Astrocyte of the spinal cord (primary cell): ENCODE measurements around the gene FIGLA.

Source experiments
- DNase-seq: peaks from one replicate; pipeline ENCODE4 v3.0.0; 2011; ENCODE audit warnings: low read depth, low spot score
- H3K4me3 ChIP-seq: 2 replicates; pipeline ENCODE4 v1.5.1; 2011; ENCODE audit warnings: low read depth, mild to moderate bottlenecking, low read length, moderate library complexity
- in situ Hi-C: cut with HindIII; loops from 2 replicates; pipeline ENCODE4 v1.10.0; 2017; ENCODE audit warnings: low sequenced_read_pairs
- TF ChIP-seq, protein P1 (sequence below): IDR thresholded peaks from 2 replicates; pipeline ENCODE4 v1.5.1; 2012; ENCODE audit warnings: low read depth, mild to moderate bottlenecking, low read length, inconsistent platforms

FIGLA gene

DNA sequence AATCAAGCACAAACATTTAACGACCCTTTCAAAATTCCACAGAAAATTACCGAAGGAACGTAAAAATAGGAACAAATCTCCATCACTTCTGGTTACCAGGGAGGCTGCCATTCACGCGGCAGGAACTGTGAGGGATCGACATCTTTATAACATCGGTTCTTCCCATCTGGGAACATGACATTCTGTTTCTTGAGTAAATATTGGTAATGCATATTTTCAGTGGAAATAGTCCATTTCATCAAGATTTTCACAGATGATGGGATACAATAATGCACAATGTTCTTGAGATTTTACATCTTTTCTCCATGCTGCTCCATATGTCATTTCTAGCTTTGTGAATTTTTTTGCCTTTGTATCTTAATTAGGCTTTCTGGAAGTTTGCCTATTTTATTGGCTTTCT is 32.5 kb downstream of the FIGLA start:
- TF ChIP-seq, protein P1, sequence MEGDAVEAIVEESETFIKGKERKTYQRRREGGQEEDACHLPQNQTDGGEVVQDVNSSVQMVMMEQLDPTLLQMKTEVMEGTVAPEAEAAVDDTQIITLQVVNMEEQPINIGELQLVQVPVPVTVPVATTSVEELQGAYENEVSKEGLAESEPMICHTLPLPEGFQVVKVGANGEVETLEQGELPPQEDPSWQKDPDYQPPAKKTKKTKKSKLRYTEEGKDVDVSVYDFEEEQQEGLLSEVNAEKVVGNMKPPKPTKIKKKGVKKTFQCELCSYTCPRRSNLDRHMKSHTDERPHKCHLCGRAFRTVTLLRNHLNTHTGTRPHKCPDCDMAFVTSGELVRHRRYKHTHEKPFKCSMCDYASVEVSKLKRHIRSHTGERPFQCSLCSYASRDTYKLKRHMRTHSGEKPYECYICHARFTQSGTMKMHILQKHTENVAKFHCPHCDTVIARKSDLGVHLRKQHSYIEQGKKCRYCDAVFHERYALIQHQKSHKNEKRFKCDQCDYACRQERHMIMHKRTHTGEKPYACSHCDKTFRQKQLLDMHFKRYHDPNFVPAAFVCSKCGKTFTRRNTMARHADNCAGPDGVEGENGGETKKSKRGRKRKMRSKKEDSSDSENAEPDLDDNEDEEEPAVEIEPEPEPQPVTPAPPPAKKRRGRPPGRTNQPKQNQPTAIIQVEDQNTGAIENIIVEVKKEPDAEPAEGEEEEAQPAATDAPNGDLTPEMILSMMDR: no peak
- no peak overlapping the region for H3K4me3 ChIP-seq
- in situ Hi-C loops: no loop called here
- DNase-seq: no peak

DNA sequence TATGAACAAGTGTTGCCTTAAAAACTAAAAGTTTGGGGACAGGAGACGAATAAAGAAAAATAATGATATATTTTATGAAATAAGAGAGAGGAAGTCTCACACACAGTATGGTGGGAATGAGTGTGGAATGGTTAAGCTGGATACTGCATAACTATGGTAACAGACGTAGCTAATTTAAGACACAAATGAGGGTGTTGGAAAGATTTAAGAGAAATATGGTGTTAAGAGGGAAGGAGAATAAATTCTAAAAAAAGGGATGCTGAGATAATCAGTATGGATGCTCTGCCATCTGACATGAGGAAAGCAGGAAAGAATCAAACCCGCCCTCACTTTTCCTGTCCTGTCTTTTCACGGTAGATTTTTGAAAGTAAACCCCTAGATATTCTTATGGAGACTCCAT is 33.1 kb downstream of the FIGLA start:
- DNase-seq: no peak
- no peak overlapping the region for H3K4me3 ChIP-seq
- in situ Hi-C loops: no loop called here
- TF ChIP-seq, protein P1: no peak

DNA sequence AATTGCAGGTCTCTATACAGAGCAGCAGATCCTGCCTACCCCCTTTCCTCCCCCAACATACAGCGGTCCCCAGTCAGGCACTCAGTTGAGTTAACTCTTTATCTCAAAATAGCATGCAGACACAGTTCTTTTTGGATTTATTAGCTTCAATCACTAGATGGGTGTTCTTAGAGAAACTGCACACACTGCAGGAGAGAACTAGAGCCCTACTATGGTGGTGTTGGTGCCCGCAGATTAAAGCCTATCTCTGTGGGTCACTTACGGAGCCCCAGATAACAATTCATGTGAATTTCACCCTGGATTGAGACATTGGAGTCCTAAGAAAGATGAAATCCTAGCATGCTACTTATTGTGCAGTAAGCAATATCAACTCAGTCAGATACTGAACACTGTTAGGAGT is 34.3 kb downstream of the FIGLA start:
- DNase-seq: no peak
- no peak overlapping the region for H3K4me3 ChIP-seq
- TF ChIP-seq, protein P1: no peak
- in situ Hi-C loops: no loop called here

DNA sequence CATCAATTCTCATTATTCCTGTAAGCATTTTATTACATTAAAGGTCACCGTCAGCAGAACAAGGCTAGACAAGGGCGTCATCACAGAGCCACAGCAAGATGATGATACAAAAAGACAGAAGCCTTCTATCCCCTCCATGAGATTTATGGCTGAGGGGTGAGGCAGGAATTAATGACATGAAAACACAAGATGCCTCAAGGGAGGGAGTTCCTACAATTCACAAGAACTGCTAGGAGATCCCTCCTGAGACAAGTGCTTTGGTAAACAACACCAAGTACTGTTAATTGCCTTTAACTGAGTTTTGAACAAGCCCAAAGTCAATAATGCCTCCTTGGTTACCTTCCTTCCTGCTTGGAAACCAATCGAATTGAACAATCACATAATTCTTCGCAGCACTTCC is 36.5 kb downstream of the FIGLA start:
- DNase-seq: no peak
- TF ChIP-seq, protein P1: no peak
- H3K4me3 ChIP-seq: no peak overlapping the region
- in situ Hi-C loops: no loop called here

DNA sequence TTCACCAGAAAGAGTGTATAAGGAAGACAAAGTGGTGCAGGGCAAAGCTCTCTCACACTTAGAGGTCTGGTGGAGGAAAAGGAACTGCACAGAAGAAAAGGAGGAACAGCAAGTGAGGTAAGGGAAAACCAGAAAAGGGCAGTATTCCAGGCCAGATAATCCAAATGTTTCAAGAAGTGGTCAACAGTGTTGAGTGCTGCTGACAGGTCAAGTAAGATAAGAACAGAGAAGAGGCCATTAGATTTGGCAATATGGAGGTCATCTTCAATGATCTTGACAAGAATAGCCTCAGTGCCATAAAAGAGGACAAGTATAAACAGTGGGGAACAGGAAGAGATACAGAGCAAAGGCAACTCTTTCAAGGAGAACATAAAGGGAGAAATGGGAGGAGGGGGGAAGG is 37.4 kb downstream of the FIGLA start:
- no peak for DNase-seq
- in situ Hi-C loops: no loop called here
- H3K4me3 ChIP-seq: no peak overlapping the region
- TF ChIP-seq, protein P1: no peak

DNA sequence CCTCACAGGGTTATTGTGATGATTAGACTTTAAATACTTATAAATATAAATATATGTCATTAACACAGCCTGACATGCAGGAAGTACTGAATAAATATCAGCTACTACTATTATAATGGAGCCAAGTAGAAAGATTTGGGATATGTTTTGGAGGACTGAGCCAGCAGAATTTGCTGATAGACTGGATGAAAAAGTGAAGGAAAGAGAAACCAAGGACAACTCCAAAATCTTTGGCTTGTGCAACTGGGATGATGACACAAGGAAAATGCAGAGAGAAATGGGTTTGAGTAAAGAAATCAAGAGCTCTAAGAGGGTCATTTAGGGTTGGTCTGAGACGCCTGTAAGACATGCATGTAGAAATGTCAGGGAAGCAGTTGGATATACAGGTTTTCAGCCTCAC is 38.0 kb downstream of the FIGLA start:
- TF ChIP-seq, protein P1: no peak
- H3K4me3 ChIP-seq: no peak overlapping the region
- no peak for DNase-seq
- in situ Hi-C loops: no loop called here

DNA sequence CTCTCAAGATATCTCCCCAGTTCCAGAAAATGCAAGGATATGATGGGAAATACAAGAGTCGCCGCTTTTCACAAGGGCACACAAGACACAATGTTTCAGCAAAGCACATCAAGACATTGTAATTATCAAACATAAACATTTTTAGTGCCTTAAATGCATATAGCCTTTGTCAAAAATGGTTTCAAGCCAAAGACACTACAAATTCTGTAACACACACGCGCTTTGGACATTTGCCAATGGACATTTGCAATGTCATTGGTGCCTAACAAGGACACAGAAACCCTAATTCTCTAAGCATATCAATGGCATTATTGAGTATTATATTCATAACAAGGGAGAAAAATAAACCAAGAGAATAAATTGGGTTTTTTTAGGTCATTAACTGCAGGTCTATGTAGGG is 38.6 kb downstream of the FIGLA start:
- no peak overlapping the region for H3K4me3 ChIP-seq
- DNase-seq: no peak
- in situ Hi-C loops: no loop called here
- TF ChIP-seq, protein P1: no peak
